Measurements from ENCODE around the gene USH2A.

Gene USH2A, protein sequence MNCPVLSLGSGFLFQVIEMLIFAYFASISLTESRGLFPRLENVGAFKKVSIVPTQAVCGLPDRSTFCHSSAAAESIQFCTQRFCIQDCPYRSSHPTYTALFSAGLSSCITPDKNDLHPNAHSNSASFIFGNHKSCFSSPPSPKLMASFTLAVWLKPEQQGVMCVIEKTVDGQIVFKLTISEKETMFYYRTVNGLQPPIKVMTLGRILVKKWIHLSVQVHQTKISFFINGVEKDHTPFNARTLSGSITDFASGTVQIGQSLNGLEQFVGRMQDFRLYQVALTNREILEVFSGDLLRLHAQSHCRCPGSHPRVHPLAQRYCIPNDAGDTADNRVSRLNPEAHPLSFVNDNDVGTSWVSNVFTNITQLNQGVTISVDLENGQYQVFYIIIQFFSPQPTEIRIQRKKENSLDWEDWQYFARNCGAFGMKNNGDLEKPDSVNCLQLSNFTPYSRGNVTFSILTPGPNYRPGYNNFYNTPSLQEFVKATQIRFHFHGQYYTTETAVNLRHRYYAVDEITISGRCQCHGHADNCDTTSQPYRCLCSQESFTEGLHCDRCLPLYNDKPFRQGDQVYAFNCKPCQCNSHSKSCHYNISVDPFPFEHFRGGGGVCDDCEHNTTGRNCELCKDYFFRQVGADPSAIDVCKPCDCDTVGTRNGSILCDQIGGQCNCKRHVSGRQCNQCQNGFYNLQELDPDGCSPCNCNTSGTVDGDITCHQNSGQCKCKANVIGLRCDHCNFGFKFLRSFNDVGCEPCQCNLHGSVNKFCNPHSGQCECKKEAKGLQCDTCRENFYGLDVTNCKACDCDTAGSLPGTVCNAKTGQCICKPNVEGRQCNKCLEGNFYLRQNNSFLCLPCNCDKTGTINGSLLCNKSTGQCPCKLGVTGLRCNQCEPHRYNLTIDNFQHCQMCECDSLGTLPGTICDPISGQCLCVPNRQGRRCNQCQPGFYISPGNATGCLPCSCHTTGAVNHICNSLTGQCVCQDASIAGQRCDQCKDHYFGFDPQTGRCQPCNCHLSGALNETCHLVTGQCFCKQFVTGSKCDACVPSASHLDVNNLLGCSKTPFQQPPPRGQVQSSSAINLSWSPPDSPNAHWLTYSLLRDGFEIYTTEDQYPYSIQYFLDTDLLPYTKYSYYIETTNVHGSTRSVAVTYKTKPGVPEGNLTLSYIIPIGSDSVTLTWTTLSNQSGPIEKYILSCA (N-terminal part only)

DNA sequence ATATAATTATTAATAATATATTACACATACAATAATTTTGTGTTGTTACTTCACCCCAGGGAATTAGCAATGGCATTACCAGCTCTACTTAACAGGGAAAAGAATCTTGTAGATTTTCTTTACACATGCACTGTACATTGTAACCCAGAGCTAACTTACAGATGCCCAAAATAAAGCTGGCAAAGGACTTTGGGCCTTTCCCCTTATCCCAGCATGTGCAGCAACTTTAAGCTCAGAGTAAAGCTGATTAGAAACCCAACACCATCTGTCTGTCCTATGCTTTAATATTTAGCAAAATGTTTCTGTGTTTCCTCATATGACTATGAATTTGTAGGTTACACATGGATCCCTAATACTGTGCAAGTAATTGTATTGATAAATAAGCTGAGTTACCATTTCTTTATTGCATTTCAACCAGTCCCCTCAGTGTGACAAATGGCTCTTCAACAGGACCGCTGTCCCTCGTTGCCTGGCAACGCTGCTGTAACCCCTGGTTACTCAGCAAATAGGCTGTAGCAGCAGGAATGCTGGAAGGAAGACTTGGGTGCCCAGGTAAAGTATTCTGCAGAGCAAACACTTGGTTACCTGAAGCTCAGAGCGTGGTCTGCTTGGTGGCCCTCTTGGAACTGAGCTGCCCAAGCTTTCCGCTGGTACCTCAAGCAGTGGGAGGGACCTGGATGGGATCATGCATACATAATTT, at the start of gene USH2A:
Gene USH2A (minus strand): TSS at position 628 of the 700 bp plus-strand sequence. CDS start 1,112 bp downstream, outside the sequence.
- DNase-seq (ENCODE audit: low spot score) = no peak

DNA sequence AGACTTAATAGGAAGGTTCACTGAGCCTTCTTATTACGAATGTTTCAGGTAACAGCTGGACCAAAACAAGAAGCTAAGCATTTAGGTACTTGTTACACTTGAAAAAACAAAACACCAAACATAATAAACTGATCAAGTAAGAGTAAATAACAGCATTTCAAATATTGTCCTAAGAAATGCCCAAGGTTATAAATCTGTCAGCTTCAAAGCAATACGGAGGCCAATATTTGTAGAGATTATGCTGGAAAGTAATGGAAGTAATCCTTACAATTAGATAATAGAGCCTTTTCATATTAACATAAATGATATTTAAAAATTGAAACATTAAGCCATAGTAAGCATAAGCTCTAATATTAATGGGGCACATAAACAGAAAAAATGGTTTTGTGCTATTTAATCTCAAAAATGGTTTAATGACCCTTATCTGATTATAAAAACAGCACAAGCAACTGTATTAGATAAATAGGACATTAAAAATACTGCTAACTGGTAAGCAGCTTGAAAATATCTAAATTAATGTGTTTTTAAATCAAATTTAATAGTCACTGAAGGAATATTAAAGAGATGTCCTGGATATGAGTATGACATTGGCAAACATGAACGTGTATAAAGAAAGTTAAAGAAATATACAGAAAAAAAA, 43.0 kb upstream of the USH2A start:
- DNase-seq (ENCODE audit: low spot score) = no peak

DNA sequence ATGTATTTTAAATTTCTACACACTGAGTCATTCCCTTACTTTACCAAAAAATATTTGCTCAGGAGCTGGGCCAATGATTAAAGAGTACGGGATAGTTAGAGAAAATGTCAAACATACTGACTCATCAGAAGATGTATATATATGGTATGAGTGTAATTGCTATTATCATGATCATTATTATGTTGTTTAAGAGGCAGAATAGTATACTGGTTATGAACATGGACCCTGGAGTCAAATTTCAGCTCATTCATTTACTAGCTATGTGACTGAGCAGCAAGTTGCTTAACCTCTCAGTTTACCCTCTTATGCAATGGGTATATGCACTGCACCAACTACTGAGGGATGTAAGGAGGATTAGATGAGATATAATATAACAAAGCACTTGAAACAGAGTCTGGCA, 41.2 kb upstream of the USH2A start:
- no peak for DNase-seq (ENCODE audit: low spot score)

DNA sequence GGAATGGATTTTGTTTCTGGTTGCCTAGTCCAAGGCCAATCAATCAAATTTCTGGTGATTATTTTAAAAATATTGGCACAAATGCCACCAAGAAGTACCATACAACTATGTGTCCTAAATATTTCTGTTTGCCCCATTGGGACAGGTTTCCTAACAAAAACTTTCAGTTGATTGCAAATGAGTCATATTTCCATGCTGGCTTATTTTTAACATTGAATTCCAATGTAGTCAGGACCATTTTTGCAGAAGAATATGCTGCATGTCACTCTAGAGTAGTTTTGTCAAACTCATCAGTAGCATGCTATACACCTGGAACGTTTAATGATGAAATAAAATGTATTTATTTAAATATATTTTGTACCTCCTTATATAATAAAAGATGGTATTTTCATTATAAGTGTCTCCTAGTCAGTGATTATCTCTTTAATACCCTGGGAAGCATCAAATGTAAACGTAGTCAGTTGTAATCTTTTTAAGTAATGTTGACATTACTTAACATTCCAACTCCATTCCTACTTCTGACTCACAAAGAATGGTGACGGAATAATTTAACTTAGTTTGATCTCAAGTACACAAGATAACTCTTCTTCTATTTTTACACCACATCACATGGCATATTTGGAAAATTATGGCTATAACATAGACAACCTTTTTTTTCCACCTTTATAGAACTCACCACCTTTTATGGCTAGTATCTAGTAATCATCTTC, 39.0 kb upstream of the USH2A start:
- DNase-seq (ENCODE audit: low spot score) = no peak

DNA sequence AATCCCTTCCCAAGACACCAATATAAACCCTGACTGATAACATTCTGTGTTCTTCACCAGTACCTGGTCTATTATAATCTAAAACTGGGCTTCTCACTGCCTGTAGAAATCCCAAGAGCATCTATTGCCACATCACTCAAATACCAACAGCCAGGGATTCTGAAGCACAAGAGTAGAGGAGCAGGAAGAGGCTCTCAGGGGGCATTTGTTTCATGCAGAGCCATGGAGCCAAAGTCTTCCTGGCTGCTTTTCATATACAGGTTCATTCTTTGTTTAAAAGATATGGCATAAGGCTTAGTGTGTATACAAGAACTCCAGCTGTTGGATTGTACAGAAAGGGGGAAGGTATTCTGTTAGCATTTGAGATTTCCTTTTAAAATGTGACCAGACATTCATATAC, 38.2 kb upstream of the USH2A start:
- DNase-seq (ENCODE audit: low spot score) = no peak

DNA sequence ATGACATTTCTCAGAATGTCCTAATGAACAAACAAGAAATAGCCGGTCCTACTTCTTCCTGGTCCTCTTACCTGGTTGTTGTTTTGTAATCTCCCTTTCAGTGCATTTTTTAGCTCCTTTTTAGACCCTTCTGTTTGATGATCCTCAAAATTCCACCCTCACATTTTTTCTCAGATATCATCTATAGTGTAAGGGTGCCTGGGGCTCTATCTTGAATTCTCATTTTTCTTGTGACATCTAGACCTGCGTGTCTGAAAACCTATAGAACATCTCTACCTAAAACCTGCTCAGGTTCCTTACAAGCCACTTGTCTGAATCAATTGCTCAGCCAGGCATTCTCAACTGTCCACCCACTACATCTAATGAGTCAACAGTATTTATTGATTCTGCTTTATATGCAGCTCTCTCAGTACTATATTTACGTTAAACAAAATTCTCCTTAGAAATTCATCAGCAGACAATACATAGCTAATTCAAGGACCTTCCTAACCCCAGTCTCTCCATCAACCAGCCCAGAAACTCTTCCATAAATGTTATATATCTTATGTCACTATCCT, 36.5 kb upstream of the USH2A start:
- DNase-seq (ENCODE audit: low spot score) = no peak

DNA sequence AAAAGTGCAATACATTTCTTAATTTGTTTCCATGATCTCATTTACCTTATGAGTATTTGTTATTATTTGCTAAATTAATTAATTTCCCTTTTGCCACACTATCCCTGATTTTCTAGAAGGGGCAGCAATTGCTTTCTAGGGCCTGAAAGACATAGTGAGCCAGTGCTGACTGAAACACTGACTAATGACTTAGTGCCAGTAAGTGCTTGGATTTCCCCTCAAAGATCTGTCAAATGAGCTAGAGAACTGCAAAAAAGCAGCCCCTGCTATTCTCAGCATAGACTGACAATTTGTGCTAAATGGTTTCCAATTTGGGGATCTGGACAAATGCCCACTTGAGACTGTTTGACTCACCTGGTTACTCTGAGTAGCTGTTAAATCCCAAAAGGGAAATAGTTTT, 35.6 kb upstream of the USH2A start:
- DNase-seq (ENCODE audit: low spot score) = no peak

DNA sequence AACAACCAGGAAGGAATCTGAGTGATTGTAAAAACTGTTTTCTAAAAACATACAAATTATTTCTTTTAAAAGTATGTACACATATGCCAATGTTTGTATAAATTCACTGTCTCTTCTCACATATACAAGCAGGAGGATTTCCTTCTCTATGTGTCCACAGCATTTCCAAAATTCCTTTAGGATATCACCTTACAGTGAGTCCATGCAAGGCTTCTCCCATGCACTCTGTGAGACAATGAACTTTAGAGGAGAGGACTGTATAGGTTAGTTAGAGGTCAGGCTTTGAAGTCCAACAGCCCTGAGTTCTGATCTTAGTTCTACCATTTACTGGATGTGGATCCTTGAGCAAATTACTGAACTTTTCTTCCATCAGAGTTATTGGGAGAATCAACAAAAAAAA, 34.1 kb upstream of the USH2A start:
- DNase-seq (ENCODE audit: low spot score) = no peak

DNA sequence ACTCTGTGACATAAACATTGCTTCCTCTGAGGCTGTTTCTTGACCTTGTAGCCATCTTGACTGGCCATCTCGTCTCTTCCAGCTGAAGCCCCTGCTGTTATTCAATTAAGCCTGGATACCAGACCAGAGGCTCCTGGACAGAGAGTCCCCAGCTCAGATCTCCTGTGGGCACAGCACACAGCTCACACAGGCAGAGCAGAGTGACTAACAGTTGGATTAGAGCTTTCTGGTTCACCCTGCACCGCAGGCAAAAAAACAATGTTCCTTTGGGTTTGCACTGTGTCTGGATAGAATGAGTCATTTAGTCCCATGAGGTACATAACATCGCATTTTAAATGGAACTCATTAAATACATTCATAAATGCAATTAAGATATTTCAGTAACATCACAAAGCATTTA, 33.4 kb upstream of the USH2A start:
- no peak for DNase-seq (ENCODE audit: low spot score)

DNA sequence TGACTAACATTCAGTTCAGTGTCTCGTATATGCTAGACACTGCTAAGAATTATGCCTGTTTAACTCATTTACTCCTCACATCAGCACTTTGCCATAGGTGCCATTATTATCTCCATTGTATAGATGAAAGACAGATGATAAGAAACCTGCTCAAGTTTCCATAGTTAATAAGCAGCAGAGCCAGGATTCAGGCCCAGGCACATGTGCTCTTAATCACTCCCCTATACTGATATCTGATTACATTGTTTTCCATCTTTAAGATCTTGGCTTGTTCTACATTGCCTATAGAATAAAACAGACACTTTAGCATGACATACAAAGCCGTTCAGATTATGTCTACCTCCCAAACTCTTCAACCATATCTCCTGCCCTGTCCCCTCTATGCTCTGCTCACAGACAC, 30.5 kb upstream of the USH2A start:
- no peak for DNase-seq (ENCODE audit: low spot score)

DNA sequence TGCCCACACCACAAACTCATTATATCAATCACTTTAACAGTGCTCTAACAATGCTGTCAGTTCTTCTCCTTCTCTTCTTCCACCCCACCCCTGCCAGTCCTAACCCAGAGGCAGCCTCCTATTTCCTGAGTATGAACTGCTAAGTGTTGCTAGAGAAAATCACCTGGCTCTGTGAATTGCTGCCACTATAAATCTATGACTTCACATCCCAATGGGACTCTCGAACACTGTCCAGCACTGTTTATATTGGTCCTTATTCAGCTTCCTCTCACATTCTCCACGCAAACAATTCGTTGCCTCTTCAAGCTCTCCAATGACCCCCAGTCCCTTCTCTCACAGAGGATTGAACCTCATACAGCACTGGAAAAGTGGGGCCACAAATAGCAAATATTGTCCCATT, 27.0 kb upstream of the USH2A start:
- DNase-seq (ENCODE audit: low spot score) = no peak

DNA sequence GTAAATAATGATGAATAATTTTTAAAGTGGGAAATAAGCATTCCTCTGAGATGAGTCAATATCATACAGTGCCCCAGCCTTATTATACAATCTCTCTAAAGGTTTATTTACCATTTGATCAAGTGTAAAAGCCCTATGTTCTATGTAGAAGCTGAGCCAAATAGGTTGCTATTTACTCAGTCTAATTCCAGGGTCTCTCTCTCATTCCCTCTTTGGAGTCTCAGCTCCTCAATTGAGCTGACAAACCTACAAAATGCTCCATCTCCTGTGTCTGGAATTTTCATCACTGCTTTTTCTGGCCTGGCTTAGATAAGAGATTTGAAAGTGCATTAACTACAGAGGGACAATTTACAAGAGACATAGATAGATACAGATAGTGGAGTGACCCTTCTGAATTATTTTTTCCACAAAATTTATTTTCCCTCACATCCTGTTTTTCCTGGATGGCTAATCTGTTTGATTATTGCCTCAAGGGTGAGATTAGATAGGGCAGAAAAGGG, 24.8 kb upstream of the USH2A start:
- DNase-seq (ENCODE audit: low spot score) = no peak

DNA sequence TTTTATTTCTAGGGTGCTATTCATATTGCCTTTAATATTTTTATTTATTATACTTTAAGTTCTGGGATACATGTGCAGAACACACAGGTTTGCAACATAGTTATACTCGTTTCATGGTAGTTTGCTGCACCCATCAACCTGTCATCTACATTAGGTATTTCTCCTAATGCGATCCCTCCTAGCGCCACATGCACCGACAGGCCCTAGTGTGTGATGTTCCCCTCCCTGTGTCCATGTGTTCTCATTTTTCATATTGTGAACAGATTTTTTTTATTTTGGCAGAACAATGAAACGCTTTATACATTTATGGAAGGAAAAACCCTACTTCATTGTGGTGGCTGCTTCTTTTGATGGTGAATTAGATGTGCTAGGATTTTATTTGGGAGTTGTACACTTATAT, 14.4 kb upstream of the USH2A start:
- no peak for DNase-seq (ENCODE audit: low spot score)

DNA sequence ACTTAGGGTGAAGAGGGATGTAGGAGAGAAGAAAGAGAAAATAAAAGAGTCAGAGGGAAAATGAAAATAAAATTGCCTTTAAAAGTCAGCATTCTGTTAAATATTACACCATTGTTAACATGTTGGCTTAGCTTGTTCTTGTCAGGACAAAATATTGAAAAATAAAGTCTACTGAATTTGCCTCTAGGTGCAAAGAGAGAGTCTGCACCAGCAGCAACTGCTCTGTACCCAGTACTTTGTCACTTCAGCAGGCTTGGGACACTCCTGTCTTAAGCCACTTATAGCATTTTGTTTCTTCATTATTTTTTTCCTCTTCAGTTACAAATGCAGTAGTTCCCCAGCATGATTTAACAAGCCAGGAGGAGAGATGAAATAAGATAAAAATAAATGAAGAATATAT, 11.0 kb upstream of the USH2A start:
- DNase-seq (ENCODE audit: low spot score) = no peak

DNA sequence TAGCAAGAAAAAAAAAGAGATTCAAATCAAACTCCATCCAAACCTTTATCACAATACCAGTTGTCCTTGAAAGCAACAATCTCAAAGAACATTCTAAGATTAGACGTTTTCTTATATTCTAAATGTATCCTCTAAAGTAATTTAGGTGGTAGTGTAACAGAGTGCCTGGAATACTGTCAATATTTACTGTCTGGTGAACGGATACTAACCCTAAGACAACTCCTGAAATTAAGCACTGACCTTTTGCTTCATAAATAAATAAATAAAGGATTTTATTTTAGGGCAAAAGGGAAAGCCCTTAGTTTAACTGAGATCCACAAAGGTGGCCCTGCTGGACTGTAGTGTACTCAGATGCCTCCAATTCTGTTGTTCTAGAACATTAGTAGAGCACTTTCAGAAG, 9.9 kb upstream of the USH2A start:
- no peak for DNase-seq (ENCODE audit: low spot score)

DNA sequence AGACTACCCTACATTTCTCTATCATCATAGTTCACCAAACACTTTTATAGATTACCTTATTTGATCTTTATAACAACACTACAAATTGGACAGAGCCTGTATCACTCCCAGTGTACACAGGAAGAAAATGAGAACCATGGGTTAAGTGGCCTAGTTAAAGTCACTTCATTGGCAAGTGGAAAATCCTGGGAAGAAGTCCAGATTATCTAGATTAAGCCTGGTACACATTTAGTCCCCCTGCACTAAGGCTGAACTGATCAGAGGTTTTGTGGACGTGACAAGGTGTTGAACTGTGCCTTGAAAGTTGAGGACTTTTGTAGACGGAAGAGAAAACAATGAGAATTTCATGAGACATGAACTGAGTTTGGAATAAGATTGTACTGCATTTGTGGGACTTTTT, 7.5 kb upstream of the USH2A start:
- no peak for DNase-seq (ENCODE audit: low spot score)

DNA sequence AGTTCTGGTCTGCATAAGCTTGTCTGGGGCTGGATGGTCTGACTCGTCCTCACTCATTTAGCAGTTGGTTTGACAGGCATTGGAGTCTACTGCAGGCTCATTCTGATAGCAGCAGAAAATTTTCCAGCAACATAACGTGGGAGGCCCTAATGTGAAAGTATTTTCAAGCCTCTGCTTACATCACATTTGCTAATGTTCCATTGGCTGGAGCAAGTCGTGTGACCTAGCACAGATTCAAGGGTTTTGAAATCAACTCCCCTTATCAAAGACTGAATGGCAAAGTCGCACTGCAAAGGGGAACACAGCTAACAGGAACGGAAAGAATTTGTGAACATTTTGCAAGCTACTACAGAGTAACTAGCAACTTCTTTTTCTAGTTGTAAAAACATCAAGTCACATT, 2.3 kb upstream of the USH2A start:
- DNase-seq (ENCODE audit: low spot score) = no peak

DNA sequence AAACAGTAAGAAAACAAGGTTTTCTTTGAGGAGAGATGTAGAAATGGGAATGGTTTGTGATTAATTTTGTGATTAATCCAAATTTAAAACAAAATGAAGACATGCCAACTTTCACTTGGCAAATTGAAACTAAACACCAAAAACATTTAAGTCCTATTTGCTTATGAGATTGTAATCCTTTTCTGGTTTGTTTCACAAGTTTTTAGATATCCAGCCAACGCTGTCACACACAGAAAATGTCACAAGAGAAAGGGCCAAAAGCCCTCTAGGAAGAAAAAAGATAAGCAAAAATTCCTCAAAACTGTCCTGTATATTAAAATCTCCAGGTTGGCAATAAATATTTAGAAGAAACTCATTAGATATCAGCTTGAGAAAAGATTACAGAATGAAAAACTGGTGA, 2.5 kb downstream of the USH2A start:
- no peak for DNase-seq (ENCODE audit: low spot score)

DNA sequence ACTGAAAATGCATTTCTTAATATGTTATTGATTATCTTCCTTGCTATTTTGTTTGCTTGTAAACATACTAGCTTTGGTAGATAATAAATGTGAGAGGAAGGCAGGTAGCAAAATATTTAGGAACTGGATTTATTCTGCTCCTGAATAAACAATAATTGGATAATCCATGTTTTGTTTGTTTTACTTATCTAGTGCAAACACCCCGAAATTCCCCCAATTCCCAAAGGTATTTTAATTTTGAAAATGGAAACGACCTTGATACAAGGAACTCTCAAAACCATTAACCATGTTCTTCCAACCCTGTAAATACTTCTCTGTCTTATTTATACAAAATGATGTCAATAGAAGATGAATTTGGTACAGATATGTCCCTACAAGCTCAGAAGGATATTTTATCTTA, 3.0 kb downstream of the USH2A start:
- DNase-seq (ENCODE audit: low spot score) = no peak

DNA sequence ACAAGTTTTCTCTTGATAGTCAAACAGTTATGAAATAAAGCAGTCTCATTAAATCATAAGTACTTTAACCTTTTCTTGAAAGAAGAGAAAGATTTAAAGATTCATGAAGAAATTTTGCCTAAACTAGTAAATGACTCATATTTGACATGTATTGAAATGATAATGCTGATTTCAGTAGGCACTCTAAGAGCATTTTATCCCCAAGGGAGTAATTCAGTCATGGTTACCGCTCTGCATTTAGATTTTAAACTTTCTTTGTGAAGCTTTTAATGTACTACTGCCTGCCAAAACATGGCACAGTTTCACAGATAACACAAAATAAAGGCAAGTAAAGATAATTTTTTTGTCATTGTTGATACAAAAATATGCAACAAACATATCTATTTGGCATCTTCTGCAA, 6.8 kb downstream of the USH2A start:
- no peak for DNase-seq (ENCODE audit: low spot score)

Data from hematopoietic multipotent progenitor cell treated with erythropoietin and hydrocortisone succinate and interleukin-3 and kit ligand, for 17 days (in vitro differentiated cells).